H1 (cell line): ENCODE measurements around the gene ZDHHC17. TPM values are rescaled to one million over a fixed set of nuclear protein-coding genes. Genes with fewer than 3 reads are reported as not detected.
A peak's percentile ranks its signal among the peaks of the same experiment; 100 is the strongest.

Experiments used
- CTCF ChIA-PET: fragments of 300-600 bp; sonication (Branson Sonifier 250); formaldehyde crosslinking; loops from one replicate; lab custom pipeline; 2021; ENCODE audit not compliant: partially characterized antibody; lab: Charles Lee
- POLR2A ChIA-PET: fragments of 300-600 bp; sonication (Branson Sonifier 250); formaldehyde crosslinking; loops from one replicate; lab custom pipeline; 2021; ENCODE audit warnings: inconsistent platforms; ENCODE audit not compliant: partially characterized antibody; lab: Charles Lee
- DNase-seq, 2 experiments: peaks; one replicate each; pipeline versions ENCODE4 v3.0.0 to v3.0.0-alpha.2; 2010 to 2022; ENCODE audit warnings: low spot score in 2 of 2, low read depth in 1 of 2, mixed read lengths in 1 of 2
- FAIRE-seq: peaks from 2 replicates; lab custom pipeline; 2011; peaks lifted over from hg19 to GRCh38; lab: Jason Lieb, UNC
- H2AFZ ChIP-seq: 2 replicates; pipeline ENCODE4 v1.8.1; 2012; ENCODE audit warnings: low read length, inconsistent platforms
- H2AK5ac ChIP-seq: 2 replicates; pipeline ENCODE4 v1.6.1; 2013; ENCODE audit warnings: low read depth, low read length
- H2BK120ac ChIP-seq: replicated peaks from 2 replicates; pipeline ENCODE3; 2013; ENCODE audit warnings: low read depth, low read length, inconsistent platforms
- H2BK12ac ChIP-seq: 2 replicates; pipeline ENCODE4 v1.6.1; 2013; ENCODE audit warnings: low read depth, low read length
- H2BK15ac ChIP-seq: 2 replicates; pipeline ENCODE4 v1.6.1; 2013; ENCODE audit warnings: low read length
- H2BK20ac ChIP-seq: 2 replicates; pipeline ENCODE4 v1.6.1; 2013; ENCODE audit warnings: low read length
- H2BK5ac ChIP-seq: 2 replicates; pipeline ENCODE4 v1.6.1; 2013; ENCODE audit warnings: low read depth, low read length
- H3K14ac ChIP-seq: 2 replicates; pipeline ENCODE4 v1.6.1; 2013; ENCODE audit warnings: inconsistent platforms; ENCODE audit not compliant: insufficient read length
- H3K18ac ChIP-seq: 2 replicates; pipeline ENCODE4 v1.6.1; 2013; ENCODE audit warnings: low read length; ENCODE audit errors: extremely low read depth
- H3K23ac ChIP-seq: 2 replicates; pipeline ENCODE4 v1.6.1; 2013; ENCODE audit warnings: inconsistent platforms; ENCODE audit not compliant: insufficient read length
- H3K23me2 ChIP-seq: 2 replicates; pipeline ENCODE4 v1.6.1; 2013; ENCODE audit warnings: low read depth, low read length
- H3K27ac ChIP-seq: 2 replicates; pipeline ENCODE4 v1.6.1; 2011; ENCODE audit warnings: low read depth, low read length, inconsistent platforms
- H3K27me3 ChIP-seq, 4 experiments: replicated peaks in 1 of 4; 1 replicate in 1 of 4; 2 replicates in 3 of 4; pipeline versions ENCODE4 v1.6.1 to v1.8.1; 2011 to 2013; ENCODE audit warnings: low read length in 3 of 4, mild to moderate bottlenecking in 3 of 4, inconsistent platforms in 2 of 4, mixed read lengths in 2 of 4, moderate library complexity in 1 of 4; ENCODE audit not compliant: control insufficient read depth in 3 of 4, insufficient read depth in 3 of 4; ENCODE audit errors: extremely low read depth in 1 of 4
- H3K36me3 ChIP-seq, 4 experiments: 2 replicates each; pipeline versions ENCODE4 v1.6.1 to v1.8.1; 2011 to 2013; ENCODE audit warnings: mild to moderate bottlenecking in 4 of 4, low read length in 3 of 4, moderate library complexity in 2 of 4, control low read depth in 1 of 4, inconsistent platforms in 1 of 4; ENCODE audit not compliant: insufficient read depth in 4 of 4, control insufficient read depth in 2 of 4
- H3K4ac ChIP-seq: replicated peaks from 2 replicates; pipeline ENCODE3; 2013; ENCODE audit warnings: low read length, low read depth, mixed read lengths, inconsistent platforms; ENCODE audit not compliant: insufficient read length
- H3K4me1 ChIP-seq, 4 experiments: replicated peaks in 1 of 4; 1 replicate in 1 of 4; 2 replicates in 3 of 4; pipeline versions ENCODE4 v1.6.1 to v1.8.1; 2011 to 2013; ENCODE audit warnings: low read length in 3 of 4, inconsistent platforms in 2 of 4, mixed read lengths in 1 of 4; ENCODE audit not compliant: insufficient read depth in 4 of 4, control insufficient read depth in 3 of 4
- H3K4me2 ChIP-seq, 2 experiments: 2 replicates each; pipeline versions ENCODE4 v1.6.1 to v1.8.1; 2011 to 2013; ENCODE audit warnings: low read depth in 2 of 2, low read length in 2 of 2, control low read depth in 1 of 2, inconsistent platforms in 1 of 2, mild to moderate bottlenecking in 1 of 2; ENCODE audit not compliant: insufficient read depth in 1 of 2
- H3K4me3 ChIP-seq, 4 experiments: fragments of 200-600, 300-600 bp in 1 of 4; sonication (generic), shearing (Covaris generic), sonication (Bioruptor Twin) in 1 of 4; 2 replicates each; pipeline versions ENCODE4 v1.5.1 to v1.8.1; 2011 to 2016; ENCODE audit warnings: low read length in 4 of 4, low read depth in 3 of 4, control low read depth in 2 of 4, inconsistent platforms in 2 of 4, mild to moderate bottlenecking in 2 of 4, mixed read lengths in 1 of 4, moderate library complexity in 1 of 4; ENCODE audit not compliant: insufficient read depth in 2 of 4; ENCODE audit errors: extremely low read depth in 1 of 4
- H3K56ac ChIP-seq: replicated peaks from 2 replicates; pipeline ENCODE3; 2013; ENCODE audit warnings: low read depth, mild to moderate bottlenecking, mixed read lengths, low read length, inconsistent platforms; ENCODE audit not compliant: insufficient read length
- H3K79me1 ChIP-seq: 2 replicates; pipeline ENCODE4 v1.6.1; 2013; ENCODE audit warnings: low read depth, low read length, control low read depth
- H3K79me2 ChIP-seq, 2 experiments: 2 replicates each; pipeline versions ENCODE4 v1.6.1 to v1.8.1; 2012 to 2013; ENCODE audit warnings: low read length in 2 of 2, mild to moderate bottlenecking in 2 of 2, inconsistent platforms in 1 of 2; ENCODE audit not compliant: insufficient read depth in 2 of 2, control insufficient read depth in 1 of 2
- H3K9ac ChIP-seq, 4 experiments: replicated peaks in 1 of 4; 1 replicate in 1 of 4; 2 replicates in 3 of 4; pipeline versions ENCODE4 v1.6.1 to v1.8.1; 2011 to 2013; ENCODE audit warnings: low read depth in 3 of 4, low read length in 3 of 4, control low read depth in 2 of 4, mild to moderate bottlenecking in 2 of 4, moderate library complexity in 2 of 4, inconsistent platforms in 1 of 4; ENCODE audit errors: extremely low read depth in 1 of 4
- H3K9me3 ChIP-seq, 2 experiments: 2 replicates each; pipeline versions ENCODE4 v1.6.1 to v1.8.1; 2012 to 2013; ENCODE audit warnings: mild to moderate bottlenecking in 2 of 2, moderate library complexity in 2 of 2, control low read depth in 1 of 2, inconsistent platforms in 1 of 2, low read depth in 1 of 2, low read length in 1 of 2, mixed read lengths in 1 of 2; ENCODE audit not compliant: insufficient read depth in 2 of 2
- H4K20me1 ChIP-seq, 2 experiments: replicated peaks in 1 of 2; 2 replicates each; pipeline versions ENCODE3 to v1.8.1; 2011 to 2013; ENCODE audit warnings: inconsistent platforms in 2 of 2, low read length in 2 of 2, mild to moderate bottlenecking in 1 of 2; ENCODE audit not compliant: insufficient read depth in 2 of 2, control insufficient read depth in 1 of 2
- H4K5ac ChIP-seq: 2 replicates; pipeline ENCODE4 v1.6.1; 2013; ENCODE audit warnings: low read length, low read depth, mixed read lengths, inconsistent platforms; ENCODE audit not compliant: insufficient read length
- H4K8ac ChIP-seq: 2 replicates; pipeline ENCODE4 v1.8.0; 2013; ENCODE audit warnings: mild to moderate bottlenecking, moderate library complexity, low read length, inconsistent platforms; ENCODE audit not compliant: insufficient read depth; ENCODE audit errors: extremely low read depth
- H4K91ac ChIP-seq: replicated peaks from 2 replicates; pipeline ENCODE3; 2013; ENCODE audit warnings: low read length, mixed read lengths, inconsistent platforms; ENCODE audit not compliant: insufficient read length
- CREB1 ChIP-seq: IDR thresholded peaks from 2 replicates; pipeline ENCODE4 v1.6.1; 2012; ENCODE audit warnings: inconsistent platforms
- MAFK ChIP-seq: IDR thresholded peaks from 2 replicates; pipeline ENCODE4 v1.6.1; 2012; ENCODE audit warnings: low read depth, mild to moderate bottlenecking, improper control_type of control experiment, low read length
- WGBS, 2 experiments: shearing (Covaris generic) in 1 of 2; methylation state at CpG; one replicate each; pipeline versions ENCODE4 v1.1.6 to v1.1.7; 2013 to 2015; ENCODE audit warnings: low lambda C conversion rate in 2 of 2, mixed read lengths in 2 of 2, inconsistent platforms in 1 of 2, low coverage in 1 of 2, missing lambda C conversion rate in 1 of 2; ENCODE audit not compliant: insufficient replicate concordance in 2 of 2, insufficient coverage in 1 of 2, insufficient read length in 1 of 2; ENCODE audit errors: extremely low coverage in 1 of 2, missing lambda C conversion rate in 1 of 2; 5-methylcytosine and 5-hydroxymethylcytosine counted together
- polyA plus RNA-seq, 7 experiments: library from polyadenylated mRNA; depleted of rRNA in 3 of 7; stranded (reverse) in 5 of 7; unstranded in 2 of 7; fragments of >200 nt in 5 of 7; fragments of 200-250 nt in 2 of 7; gene quantifications; 1 replicate in 5 of 7; 2 replicates in 1 of 7; 4 replicates in 1 of 7; pipeline versions ENCODE4 v1.2.1 to v1.2.3, GENCODE V29; 2011 to 2013; ENCODE audit warnings: missing spikeins in 2 of 7, mixed read lengths in 2 of 7
- total RNA-seq: library from RNA; stranded (reverse); fragmentation: NEBNext Ultra II Directional; extraction: Animal tissue kit (Norgen Biotek cat#: 25700); gene quantifications from 2 replicates; pipeline ENCODE4 v1.2.1, GENCODE V29; 2021

Gene ZDHHC17
- total and polyA plus RNA-seq, 2 of the 8 experiments (the other 6 are each of a cell fraction or from before 2014, with no cell fraction given), result 27.6 to 28.9 TPM

GRCh38 chr12:76778364-76778763 is 14.4 kb downstream of the ZDHHC17 start:
- Histone ChIP-seq H3K9ac (no peak overlapping the region), H3K18ac (no peak overlapping the region), H2BK120ac (no peak overlapping the region), H2BK15ac (no peak overlapping the region), H3K56ac (no peak overlapping the region), H4K8ac (no peak overlapping the region), H4K91ac (no peak overlapping the region), H2AK5ac (no peak overlapping the region), H3K27ac (no peak overlapping the region), H2BK5ac (no peak overlapping the region), H3K79me1 (peaks cover 4% of the 10 kb centered on the region), H3K23ac (no peak overlapping the region), H3K4me1 (peaks cover 0 to 16% (median 7%) of the 10 kb centered on the region in 4 experiments; a peak in 4 of 7 replicates), H3K4me3 (no peak overlapping the region), H3K14ac (no peak overlapping the region), H4K5ac (no peak overlapping the region), H2AFZ (no peak overlapping the region), H2BK20ac (no peak overlapping the region), H3K23me2 (no peaks in the 10 kb centered on the region), H3K9me3 (no peaks in the 10 kb centered on the region), H2BK12ac (no peak overlapping the region), H4K20me1 (peaks cover 3 to 5% of the 10 kb centered on the region in 2 experiments), H3K36me3 (no peaks in the 10 kb centered on the region), H3K27me3 (no peaks in the 10 kb centered on the region), H3K79me2 (peaks cover 2 to 97% of the 10 kb centered on the region in 2 experiments; a peak in 3 of 4 replicates), H3K4me2 (no peak overlapping the region), H3K4ac (no peak overlapping the region)
- DNase-seq (no peak), FAIRE-seq (no peak)
- ChIA-PET CTCF (interaction anchor here (0.6 to 1.4 kb wide), 5 partner anchors 12 to 856 kb away, joined by 3 to 4 read pairs (median 4); no protein-coding TSS in a partner anchor), POLR2A (interaction anchor here (0.7 to 2.3 kb wide), 4 partner anchors 10 to 15 kb away, joined by 3 to 15 read pairs (median 3); partner anchors contain the start of gene ZDHHC17)
- WGBS, 2 experiments, result 87% methylated on average over 5 of the region's 5 CpGs; no CpG with 5 or more reads in 1 of the 2 experiments
- TF ChIP-seq MAFK (peak; percentile 45; the same call in 1 of the 2 replicates), CREB1 (no peak)
